GM12892 (cell line): ENCODE data around the gene SPEM2.
"Not testable (repeated sequence)": the region's sequence is repeated elsewhere in the genome, so short reads cannot be mapped to it uniquely, and the experiment has no call there.

Experiments used
- DNase-seq: peaks from one replicate; pipeline ENCODE4 v3.0.0; 2011; ENCODE audit not compliant: insufficient read length
- FAIRE-seq: peaks from 2 replicates; lab custom pipeline; 2011; peaks lifted over from hg19 to GRCh38; lab: Jason Lieb, UNC
- POLR2A ChIP-seq: IDR thresholded peaks from 2 replicates; pipeline ENCODE4 v1.6.1; 2011; ENCODE audit warnings: low read depth, low read length, control low read depth
- POLR2AphosphoS5 ChIP-seq: IDR thresholded peaks from 2 replicates; pipeline ENCODE4 v1.6.1; 2011; ENCODE audit warnings: low read depth, low read length, control low read depth
- TAF1 ChIP-seq: IDR thresholded peaks from 2 replicates; pipeline ENCODE4 v1.6.1; 2011; ENCODE audit warnings: low read depth, mild to moderate bottlenecking, control low read depth, low read length, borderline replicate concordance

Gene SPEM2

DNA sequence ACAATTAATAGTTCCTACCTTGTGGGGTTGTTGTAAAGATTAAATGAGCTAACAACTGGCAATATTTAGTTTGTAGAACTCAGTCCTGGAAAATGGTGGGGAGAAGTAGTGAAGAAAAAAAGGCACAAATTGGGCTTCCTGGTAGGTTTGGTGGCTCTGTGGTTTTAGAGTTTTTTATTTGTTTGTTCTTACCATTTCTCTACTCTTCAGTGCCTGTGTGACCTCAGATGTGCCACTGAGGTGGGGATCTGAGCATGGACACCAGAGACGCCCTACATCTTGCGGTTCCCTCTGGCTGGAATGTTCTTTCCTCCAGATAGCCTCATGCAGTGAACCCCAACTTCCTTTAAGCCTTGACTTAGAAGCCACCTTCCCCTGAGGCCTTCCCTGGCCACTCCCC, 46.3 kb downstream of the SPEM2 start:
- DNase-seq (no peak), FAIRE-seq (no peak)
- TF ChIP-seq POLR2A (no peak), TAF1 (no peak), POLR2AphosphoS5 (no peak)

DNA sequence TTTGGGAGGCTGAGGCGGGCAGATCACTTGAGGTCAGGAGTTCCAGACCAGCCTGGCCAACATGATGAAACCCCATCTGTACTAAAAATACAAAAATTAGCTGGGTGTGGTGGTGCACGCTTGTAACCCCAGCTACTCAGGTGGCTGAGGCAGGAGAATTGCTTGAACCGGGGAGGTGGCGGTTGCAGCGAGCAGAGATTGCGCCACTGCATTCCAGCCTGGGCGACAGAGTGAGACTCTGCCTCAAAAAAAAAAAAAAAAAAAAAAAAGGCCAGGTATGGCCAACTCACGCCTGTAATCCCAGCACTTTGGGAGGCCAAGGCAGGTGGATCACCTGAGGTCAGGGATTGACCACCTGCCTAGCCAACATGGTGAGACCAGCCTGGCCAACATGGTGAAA, 49.4 kb downstream of the SPEM2 start:
- not testable (repeated sequence) for FAIRE-seq

DNA sequence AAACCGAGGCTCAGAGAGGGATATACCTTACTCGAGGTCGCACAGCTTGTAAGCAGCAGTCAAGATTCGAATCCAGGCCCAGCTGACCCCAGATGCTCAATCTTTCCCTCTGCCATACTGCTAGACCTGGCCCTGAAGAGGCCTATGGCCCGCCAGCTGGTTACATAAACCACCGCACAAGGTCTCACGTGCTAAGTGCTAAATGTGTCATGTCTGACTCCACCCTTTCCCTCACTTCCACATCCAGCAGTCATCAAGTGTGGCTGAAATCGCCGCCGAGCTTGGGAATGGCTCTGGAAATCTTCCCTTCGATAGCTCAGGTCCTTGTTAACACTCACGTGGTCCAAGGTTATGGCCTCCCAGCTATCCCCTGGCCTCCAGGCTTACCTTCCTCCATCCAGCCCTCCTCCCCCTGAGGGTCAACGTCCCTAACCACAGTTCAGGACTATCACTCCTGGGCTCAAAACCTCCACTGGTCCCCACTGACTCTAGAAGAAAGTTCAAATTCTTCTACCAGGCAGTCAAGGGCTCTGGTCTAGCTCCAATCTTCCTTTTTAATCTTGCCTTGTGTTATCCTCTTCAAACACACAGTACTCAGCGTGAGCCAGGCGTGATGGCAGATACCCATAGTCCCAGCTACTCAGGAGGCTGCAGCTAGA, 50.5 kb downstream of the SPEM2 start:
- FAIRE-seq (no peak), DNase-seq (no peak)
- TF ChIP-seq TAF1 = no peak
- TF ChIP-seq POLR2AphosphoS5 = no peak
- no peak for TF ChIP-seq POLR2A

More for the DNA sequence above, 49.4 kb downstream of the SPEM2 start:
- not testable (repeated sequence) for DNase-seq

DNA sequence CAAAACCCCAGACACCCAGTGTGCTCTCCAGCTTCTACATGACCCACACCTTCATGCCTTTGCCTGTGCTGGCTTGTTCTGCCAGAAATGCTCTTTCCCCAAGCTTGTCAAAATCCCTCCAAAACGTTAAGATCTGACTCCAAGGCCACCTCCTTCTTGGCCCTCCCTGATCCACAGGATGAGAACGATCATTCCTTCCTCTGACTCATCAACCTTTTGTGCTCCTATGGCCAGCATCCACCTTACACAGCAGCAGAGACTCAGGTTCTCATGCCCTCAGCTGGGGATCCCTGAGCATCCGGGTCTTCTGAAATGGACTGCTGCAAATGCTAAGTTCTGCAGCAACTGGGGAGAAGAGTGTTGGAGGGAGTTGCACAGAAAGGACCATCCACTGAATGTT, 51.1 kb downstream of the SPEM2 start:
- no peak for TF ChIP-seq POLR2AphosphoS5
- TF ChIP-seq TAF1 = no peak
- no peak for TF ChIP-seq POLR2A
- DNase-seq (no peak), FAIRE-seq (no peak)

DNA sequence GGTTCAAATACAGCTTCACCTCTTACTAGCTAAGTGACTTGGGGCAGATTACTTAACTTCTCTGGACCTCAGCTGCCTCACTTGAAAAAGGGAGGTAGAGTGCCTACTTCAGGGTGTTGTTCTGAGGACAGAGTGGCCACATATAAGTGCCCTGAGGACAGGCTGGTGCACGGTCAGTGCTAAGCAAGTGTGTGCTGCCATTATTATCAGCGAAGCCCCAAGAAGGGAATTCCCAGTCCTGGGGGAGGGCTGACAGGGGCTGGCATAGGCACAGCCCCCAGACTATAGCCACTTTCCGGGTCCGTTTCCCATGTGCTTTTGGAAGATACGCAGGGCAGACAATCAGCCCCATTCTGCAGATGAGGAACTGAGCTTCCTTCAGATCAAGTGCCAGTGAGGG, 51.5 kb downstream of the SPEM2 start:
- DNase-seq = no peak
- TF ChIP-seq POLR2A (no peak), TAF1 (no peak), POLR2AphosphoS5 (no peak)
- FAIRE-seq = no peak
